Fibroblast of skin of scalp (primary cell): ENCODE results near the gene AXIN1. TPM values are rescaled to one million over a fixed set of nuclear protein-coding genes. Genes with fewer than 3 reads are reported as not detected.
"Not testable (repeated sequence)": the region's sequence is repeated elsewhere in the genome, so short reads cannot be mapped to it uniquely, and the experiment has no call there.

ENCODE experiments used
- DNase-seq: peaks from one replicate; pipeline ENCODE4 v3.0.0-alpha.2; 2013
- polyA plus RNA-seq, 2 experiments: library from polyadenylated mRNA; unstranded; fragments of 120-200 nt; gene quantifications; one replicate each; pipeline ENCODE4 v1.2.1, GENCODE V29; 2013; ENCODE audit not compliant: insufficient read length in 2 of 2

AXIN1 gene, protein sequence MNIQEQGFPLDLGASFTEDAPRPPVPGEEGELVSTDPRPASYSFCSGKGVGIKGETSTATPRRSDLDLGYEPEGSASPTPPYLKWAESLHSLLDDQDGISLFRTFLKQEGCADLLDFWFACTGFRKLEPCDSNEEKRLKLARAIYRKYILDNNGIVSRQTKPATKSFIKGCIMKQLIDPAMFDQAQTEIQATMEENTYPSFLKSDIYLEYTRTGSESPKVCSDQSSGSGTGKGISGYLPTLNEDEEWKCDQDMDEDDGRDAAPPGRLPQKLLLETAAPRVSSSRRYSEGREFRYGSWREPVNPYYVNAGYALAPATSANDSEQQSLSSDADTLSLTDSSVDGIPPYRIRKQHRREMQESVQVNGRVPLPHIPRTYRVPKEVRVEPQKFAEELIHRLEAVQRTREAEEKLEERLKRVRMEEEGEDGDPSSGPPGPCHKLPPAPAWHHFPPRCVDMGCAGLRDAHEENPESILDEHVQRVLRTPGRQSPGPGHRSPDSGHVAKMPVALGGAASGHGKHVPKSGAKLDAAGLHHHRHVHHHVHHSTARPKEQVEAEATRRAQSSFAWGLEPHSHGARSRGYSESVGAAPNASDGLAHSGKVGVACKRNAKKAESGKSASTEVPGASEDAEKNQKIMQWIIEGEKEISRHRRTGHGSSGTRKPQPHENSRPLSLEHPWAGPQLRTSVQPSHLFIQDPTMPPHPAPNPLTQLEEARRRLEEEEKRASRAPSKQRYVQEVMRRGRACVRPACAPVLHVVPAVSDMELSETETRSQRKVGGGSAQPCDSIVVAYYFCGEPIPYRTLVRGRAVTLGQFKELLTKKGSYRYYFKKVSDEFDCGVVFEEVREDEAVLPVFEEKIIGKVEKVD
- 20.5 TPM for polyA plus RNA-seq (2013, experiment 1 of 2; ENCODE audit: insufficient read length)
- polyA plus RNA-seq (2013, experiment 2 of 2; ENCODE audit: insufficient read length), result 17.9 TPM

DNA sequence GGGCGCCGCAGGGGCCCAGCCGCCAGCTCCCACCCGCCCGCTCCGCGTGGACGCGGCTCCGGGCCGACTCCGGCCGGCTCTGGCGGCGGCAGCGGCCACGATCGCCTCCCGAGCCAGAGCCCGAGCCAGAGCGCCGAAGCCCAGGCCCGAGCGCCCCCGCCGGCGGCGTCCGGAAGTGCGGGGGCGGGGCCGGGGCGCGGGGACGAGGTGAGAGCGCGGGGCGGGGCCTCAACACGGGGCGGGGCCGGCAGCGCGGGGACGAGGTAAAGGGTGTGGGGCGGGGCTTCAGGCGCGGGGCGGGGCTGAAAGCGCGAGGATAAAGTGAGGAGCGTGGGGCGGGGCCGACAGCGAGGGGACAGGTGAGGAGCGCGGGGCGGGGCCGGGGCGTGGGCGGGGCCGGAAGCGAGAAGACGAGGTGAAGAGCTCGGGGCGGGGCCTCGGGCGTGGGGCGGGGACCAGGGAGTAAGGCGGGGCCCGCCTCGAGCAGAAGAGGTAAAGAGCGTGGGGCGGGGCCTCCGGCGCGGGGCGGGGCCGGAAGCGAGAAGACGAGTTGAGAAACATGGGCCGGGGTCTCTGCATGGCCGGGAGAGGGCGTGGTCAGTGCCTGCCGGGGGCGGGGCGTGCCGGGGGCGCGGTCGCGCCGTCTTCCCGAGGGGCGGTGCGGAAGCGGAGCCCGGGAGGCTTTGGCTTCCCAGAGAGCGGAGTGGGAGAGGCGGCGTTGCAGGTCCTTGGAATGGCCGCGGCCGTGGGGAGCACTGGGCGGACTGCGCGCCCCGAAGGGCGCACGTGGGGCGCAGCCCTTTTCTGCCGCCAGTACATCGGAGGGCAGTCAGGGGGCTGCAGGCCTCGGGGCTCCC lies at the start of gene AXIN1:
AXIN1 (minus strand) TSS at position 177 of the 857 bp plus-strand sequence. CDS start 5,698 bp downstream, outside the sequence.
- peak; percentile 95 for DNase-seq

DNA sequence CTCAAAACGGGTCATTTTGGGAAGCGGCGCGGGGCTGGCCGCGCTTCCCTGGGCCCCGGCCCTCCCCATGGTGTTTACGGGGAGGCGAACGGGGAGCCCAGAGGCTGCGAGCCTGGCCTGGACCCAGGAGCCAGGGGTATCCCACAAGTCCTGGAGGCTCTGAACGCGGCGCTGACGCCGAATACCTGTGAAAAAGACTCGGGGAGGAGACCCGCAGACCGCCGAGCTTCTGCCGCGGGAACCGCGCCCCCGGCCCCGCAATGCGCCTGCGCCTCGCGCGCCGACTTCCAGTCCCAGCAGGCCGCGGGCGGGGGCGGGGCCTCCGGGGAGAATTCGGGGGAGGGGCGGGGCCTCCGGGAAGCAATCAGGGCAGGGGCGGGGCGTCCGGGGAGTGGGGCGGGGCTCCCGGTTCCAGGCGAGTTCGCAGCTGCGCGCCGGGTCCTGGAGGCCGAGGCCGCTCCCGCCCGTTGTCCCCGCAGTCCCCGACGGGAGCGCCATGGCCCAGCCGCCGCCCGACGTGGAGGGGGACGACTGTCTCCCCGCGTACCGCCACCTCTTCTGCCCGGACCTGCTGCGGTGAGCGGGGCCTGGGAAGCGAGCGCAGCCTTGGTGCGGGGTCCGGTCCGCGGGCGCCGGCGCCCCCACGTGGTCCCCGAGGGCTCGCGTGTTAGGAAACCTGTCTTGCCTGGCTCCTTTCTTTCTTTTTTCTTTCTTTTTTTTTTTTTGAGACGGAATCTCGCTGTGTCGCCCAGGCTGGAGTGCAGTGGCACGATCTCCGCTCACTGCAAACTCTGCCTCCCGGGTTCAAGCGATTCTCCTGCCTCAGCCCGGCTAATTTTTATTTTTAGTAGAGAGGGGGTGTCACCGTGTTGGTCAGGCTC lies 49.2 kb upstream of the AXIN1 start, which contains the start of gene DECR2:
DECR2 (plus strand) TSS at position 418 of the 881 bp plus-strand sequence; CDS start at position 497, 79 bp downstream.
- DNase-seq, result peak; percentile 92

DNA sequence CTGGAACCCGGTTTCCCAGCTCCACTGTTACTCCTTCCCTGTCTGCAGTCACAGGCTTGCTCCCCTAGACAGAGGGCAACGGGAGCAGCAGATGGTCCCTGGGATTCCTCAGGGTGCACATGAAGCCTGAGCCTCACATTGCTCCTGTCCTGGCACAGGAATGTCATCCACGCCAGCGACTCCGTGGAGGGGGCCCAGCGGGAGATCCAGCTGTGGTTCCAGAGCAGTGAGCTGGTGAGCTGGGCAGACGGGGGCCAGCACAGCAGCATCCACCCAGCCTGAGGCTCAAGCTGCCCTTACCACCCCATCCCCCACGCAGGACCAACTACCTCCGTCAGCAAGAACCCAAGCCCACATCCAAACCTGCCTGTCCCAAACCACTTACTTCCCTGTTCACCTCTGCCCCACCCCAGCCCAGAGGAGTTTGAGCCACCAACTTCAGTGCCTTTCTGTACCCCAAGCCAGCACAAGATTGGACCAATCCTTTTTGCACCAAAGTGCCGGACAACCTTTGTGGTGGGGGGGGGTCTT lies 47.6 kb upstream of the AXIN1 start:
- no peak for DNase-seq

DNA sequence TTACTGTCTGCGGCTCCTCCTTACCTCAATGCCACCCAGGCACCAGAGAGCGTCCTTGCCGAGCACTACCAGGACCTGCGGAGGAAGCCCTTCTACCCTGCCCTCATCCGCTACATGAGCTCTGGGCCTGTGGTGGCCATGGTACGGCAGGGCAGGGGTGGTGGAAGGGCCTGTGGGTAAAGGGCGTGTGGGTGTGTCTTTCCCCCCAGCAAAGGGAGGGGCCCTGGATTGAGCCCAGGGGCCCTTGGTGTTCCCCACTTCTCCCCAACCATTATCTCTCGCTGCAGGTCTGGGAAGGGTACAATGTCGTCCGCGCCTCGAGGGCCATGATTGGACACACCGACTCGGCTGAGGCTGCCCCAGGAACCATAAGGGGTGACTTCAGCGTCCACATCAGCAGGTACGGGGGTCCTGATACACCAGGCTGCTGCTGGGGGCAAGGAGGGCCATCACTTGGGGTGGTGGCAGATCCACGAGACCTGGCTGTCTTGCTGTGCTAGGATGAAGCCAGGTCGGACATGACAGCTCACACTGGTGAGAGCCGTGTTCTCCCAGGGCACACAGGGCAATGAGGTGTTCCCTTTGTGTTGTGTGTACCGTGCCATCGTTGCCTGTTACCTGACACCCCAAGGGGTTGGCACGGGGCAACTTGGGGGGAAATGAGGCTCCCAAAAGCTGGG lies 47.0 kb upstream of the AXIN1 start:
- no peak for DNase-seq

DNA sequence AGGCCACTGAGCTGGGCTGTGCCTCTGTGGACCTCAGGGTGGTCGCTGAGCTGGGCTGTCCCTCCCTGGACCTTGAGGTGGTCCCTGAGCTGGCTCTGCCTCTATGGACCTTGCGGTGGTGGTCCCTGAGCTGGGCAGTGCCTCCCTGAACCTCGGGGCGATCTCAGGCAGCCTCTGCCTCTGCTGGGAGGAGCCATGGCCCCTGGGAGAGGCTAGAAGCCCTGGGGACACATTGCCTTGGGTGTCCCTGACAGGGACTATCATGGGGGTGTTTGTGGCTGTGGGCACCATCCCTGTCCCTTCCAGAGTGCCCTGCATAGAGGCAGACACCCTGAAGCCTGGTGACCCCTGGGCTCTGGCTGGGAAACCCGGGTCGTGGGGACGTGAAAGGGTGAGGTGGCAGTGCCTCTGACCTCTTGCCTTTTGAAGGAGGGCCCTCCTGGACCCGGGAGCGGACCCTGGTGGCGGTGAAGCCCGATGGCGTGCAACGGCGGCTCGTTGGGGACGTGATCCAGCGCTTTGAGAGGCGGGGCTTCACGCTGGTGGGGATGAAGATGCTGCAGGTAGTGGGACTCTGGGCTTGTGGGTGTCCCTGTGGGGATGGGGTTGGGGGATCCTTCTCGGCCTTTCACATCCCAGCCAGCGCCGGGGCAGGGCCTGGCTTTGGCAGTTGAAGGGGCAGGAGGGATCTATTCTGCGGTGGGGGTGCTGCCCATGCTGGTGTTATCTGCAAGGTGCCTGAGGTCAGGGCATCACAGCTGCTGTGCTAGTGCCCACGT lies 46.2 kb upstream of the AXIN1 start:
- DNase-seq, result no peak

DNA sequence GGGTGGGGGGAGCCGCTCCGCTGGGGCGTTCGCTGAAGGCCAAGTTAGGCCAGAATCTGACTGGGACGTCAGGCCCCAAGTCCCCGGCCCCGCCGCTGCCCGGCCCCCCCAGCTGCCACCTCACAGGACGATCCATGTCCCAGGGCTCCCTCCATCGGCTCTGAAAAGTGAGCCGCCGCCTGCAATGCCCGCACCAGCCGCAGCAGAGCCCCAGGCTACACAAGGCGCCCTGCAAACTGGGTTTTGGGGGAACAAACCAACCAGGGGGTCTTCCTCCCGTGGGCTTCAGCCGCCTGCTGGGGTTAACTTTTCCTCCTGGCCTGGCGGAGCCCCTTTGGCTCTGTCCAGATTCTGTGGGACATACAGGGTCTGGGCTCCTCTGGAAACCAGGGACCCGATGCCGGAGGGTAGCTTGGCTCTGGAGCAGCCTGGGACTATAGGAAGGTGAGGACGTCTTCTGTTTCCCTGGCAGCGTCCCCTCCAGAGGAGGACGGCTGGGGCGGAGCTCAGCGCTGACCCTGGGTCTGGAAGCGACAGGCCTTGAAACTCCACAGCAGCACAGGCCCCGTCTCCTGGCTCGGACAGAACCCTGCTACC lies 45.3 kb upstream of the AXIN1 start:
- DNase-seq, result peak; percentile 83

DNA sequence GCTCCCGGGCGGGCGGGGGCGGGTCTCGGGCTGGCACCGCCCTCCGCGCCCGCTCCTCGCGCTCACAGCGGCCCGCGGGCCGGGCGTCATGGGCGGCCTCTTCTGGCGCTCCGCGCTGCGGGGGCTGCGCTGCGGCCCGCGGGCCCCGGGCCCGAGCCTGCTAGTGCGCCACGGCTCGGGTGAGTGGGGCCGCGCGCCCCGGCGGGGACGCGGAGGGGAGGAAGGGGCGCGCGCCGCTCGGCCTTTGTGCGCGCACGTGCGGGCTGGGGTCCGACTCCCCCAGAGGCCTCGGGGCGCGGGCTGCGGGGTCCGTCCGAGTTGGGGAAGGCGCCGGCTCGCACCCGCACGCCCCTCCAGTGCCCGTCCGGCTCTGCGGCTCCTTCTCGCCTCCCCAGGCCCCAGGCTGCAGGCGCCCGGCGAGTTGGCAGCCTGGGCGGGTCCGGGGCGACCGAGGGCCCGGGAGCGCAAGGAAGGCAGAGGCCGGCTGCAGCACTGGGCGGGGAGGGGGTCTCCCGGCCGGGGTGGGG lies 44.7 kb upstream of the AXIN1 start, which contains the start of gene NME4:
NME4 (plus strand) TSS at position 65 of the 527 bp plus-strand sequence; CDS start at position 89, 24 bp downstream.
- DNase-seq, result peak; percentile 46

DNA sequence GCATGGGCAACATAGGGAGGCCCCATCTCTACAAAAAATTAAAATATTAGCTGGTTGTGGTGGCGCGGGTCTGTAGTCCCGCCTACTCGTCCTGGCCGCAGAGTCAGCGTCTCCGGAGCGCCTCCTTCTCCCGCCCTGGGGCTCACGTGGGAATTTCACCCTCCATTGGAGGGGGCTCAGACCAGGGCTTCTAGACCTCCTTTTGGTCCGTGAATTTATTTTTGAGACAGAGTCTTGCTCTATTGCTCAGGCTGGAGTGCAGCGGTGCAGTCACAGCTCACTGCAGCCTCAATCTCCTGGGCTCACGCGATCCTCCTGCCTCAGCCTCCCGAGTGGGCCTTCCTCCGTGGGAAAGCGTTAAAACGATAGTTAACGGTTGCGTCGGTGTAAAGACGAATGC lies 44.1 kb upstream of the AXIN1 start:
- peak; percentile 57 for DNase-seq

DNA sequence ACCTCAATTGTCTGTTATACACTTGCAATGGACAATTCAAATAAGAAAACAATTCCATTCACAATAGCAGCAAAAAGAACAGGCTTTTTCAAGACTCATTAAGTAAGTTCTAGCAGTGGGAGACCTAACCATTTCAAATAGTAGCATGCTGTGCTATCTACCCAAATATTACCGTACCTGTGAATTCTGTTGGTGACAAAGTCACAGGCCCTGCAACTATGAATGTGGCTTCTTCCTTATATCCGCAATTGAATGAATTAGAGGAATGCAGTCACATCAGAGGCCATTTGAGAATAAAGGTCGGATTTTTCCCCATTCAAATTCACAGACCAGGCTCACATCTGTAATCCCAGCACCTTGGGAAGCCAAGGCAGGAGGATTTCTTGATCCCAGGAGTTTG lies 43.7 kb upstream of the AXIN1 start:
- DNase-seq, result no peak

DNA sequence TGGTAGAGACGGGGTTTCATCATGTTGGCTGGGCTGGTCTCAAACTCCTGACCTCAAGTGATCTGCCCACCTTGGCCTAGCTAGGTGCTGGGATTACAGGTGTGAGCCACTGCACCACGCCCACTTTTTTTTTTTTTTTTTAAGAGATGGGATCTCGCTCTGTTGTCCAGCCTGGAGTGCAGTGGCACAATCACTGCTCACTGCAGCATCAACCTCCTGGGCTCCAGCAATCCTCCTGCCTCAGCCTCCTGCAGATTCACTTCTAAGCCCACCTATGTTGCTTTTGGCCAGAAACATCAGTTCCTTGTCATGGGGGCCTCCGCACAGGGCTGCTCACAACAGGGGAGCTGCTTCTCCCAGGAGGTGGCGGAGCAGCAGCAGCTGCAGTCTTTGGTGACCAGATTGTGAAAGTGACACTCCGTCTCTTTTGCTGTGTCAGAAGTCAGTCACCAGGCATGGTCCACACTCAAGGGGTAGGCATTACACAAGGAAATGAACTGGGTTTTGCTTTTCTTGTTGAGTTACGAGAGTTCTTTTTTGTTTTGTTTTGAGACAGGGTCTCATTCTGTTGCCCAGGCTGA lies 40.0 kb upstream of the AXIN1 start:
- no peak for DNase-seq

DNA sequence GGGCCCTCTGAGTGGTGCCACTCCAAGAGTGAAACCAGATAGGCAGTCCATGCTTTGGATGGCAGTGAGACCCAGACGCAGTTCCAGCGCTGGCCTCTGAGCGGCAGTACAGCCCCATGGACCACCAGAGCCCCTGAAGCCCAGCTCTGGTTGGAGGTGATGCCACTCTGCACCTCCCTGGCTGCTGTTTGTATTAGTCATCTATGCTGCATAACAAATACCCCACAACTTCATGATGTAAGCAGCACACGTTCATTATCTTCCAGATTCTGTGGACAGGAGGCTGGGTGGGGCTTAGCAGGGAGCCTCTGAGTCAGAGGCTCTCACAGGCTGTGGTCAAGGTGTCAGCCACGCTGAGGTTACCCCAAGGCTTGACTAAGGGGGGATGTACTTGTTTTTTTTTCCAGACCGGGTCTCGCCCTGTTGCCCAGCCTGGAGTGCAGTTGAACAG lies 39.4 kb upstream of the AXIN1 start:
- peak; percentile 74 for DNase-seq

DNA sequence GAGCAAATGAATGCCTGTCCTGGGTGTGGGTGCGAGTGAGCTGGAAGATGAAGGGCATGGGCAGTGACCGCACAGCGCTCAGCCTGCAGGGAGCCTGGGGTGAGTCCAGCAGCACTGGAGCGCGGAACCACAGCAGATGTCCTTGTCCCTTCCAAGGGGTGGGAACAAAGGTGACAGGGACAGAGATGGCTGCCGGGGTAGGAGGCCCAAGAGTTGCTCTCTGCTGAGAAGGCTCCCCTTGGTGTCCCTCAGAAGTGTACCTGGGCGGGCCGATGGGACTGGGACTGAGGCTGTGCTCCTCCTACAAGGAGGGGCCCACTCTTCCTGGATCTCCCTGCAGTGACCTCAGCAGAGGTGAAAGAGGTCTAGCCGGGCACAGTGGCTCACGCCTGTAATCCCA lies 36.8 kb upstream of the AXIN1 start:
- DNase-seq, result no peak

DNA sequence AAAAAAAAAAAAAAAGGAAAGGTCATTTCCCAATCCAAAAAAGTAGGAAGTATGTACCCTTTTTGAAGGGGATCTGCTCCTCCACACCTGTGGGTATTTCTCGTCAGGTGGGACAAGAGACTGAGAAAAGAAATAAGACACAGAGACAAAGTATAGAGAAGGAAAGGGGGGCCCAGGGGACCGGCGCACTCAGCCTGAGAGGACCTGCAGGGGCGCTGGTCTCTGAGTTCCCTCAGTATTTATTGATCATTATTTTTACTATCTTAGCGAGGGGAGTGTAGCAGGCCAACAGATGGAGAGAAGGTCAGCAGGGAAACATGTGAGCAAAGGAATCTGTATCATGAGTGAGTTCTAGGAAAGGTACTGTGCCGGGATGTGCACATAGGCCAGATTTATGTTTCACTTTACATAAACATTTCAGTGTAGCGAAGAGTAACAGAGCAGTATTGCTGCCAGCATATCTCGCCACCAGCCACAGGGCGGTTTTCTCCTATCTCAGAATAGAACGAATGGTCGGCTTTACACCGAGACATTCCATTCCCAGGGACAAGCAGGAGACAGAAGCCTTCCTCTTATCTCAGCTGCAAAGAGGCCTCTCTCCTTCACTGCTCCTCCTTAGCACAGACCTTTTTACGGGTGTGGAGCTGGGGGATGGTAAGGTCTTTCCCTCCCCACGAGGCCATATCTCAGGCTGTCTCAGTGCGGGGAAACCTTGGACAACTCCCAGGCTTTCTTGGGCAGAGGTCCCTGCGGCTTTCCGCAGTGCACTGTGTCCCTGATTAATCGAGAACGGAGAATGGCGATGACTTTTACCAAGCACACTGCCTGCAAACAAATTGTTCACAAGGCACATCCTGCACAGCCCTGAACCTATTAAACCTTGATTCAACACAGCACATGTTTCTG lies 35.5 kb upstream of the AXIN1 start:
- DNase-seq, result not testable (repeated sequence)

DNA sequence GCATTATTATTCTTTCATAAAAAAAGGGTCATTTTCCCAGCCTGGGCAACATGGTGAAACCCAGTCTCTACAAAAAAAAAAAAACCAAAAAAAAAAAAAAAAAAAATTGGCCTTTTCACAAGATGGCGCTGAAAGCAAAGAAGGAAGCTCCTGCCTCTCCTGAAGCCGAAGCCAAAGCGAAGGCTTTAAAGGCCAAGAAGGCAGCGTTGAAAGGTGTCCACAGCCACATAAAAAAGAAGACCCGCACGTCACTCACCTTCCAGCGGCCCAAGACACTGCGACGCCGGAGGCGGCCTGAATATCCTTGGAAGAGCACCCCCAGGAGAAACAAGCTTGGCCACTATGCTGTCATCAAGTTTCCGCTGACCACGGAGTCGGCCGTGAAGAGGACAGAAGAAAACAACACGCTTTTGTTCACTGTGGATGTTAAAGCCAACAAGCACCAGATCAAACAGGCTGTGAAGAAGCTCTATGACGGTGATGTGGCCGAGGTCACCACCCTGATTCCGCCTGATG lies 34.2 kb upstream of the AXIN1 start:
- DNase-seq, result peak; percentile 32

DNA sequence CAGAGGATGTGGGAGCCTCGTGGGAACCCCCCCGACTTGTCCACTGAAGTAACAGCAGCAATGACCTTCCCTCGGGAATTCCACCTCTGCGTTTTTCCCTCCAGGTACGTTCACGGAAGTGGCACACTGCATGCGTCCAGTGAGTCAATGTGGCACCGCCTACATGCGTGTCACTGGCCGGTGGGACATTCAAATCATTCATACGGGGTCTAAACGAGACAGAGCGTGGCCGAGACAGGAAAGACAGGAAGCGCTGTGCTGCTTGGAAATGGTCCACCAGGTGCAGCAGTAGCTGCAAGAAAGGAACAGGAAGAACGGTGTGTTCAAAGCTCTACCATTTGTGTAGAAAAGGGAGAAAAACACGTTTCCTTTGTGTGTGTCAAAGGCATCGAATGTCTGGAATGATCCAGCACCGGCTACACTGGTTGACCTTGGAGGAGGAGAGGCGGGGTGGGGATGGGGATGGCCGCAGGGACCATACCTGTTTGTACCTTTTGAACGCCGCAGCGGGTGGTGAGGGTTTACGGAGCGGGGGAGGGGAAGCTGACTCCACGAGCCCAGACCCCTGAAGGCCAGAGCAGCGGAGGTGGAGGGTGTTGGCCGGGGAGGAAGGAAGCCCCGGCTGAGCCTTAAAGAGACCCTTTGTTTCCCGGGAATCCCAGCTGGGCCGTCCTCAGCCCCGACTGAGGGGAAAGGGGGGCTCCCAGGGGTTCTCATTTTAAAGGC lies 31.0 kb upstream of the AXIN1 start:
- DNase-seq, result no peak
